ENCODE data around the gene LBHD2.

LBHD2 gene

DNA sequence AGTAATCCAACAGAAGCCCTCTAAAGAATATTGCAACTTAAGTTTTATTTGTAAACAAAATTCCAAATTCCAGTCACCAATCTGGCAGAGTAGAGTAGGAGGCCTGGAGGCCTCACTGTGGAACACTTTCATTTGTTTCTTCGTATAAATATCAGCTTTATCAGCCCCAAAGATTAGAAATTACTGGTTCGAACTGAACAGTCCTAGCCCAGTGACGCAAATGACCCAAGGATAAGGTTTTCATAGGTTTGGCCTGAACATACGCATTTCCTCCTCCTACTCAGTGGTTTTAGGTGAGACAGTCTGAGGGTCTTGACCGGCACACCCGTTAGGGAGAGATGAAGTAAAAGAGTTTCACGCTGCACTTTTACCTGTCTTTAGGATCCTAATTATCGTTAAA lies 28.3 kb upstream of the LBHD2 start:
- DNase-seq (ENCODE audit: low spot score) = no peak
- no peak for TF ChIP-seq CTCF (IDR thresholded peaks at IDR 0.05; ENCODE audit: extremely low read depth, missing control alignments)

GRCh38 chr14:103056322-103057027 lies 27.5 kb upstream of the LBHD2 start:
- no peak for DNase-seq (ENCODE audit: low spot score)
- TF ChIP-seq CTCF (IDR thresholded peaks at IDR 0.05; ENCODE audit: extremely low read depth, missing control alignments) = no peak

DNA sequence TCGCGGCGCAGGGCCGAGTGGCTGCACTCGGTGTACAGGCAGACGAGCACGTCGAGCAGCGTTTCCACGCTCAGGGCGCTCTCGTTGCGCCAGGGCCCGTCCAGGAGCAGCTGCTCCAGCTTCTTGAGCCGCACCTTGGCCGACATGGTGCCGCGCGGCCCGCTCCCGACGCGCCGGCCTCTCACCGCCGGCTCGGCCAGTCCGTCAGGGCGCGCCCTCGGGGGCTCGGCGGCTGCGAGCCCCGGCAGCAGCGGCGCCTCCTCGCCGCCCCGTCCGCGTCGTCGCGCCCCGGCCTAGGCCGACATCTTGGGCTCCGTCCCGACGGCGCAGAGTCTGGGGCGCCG lies 27.0 kb upstream of the LBHD2 start:
- TF ChIP-seq CTCF (IDR thresholded peaks at IDR 0.05; ENCODE audit: extremely low read depth, missing control alignments) = no peak
- no peak for DNase-seq (ENCODE audit: low spot score)

DNA sequence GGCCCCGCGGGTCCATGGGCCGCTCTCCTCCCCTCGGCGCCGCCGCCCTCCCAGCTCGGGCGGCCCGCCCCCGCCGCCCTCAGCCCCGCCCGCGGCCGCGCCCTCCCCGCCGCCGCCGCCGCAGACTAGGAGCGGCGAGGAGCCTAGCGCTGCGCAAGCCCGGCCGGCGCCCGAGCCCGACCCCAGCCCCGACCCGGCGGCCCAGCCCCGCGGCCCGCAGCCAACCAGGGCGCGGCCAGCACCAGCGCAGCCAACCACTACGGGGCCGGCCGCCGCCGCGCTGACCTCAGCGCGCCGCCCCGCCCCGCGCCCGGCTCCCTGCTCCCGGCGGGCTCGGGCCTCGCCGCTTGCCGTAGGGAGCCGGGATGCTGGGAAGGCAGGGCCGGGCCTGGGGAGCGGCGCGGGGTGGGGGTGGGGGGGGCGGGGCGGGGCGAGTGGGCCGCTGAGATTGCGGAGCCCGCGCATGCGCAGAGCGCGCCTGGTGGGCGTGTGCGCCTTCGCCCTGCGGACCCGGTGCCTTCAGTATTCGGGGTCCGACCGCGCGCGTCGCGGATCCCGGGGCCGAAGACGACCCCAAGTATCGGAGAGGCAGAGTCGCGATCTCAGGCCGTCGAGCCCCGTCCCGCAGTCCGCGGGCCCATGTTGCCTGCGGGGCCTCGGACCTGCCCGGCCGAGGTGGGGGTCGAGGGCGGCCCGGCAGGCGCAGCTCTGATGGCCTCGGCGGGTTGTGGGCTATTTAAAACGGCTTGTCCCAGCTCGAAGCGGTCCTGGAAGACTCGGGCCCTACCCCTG lies 26.4 kb upstream of the LBHD2 start, which contains the start of gene CDC42BPB:
Gene CDC42BPB, minus strand, starts transcription at position 178 of the 792 bp plus-strand sequence. CDS start 376 bp downstream, outside the sequence.
- DNase-seq (ENCODE audit: low spot score) = peak; percentile 95
- TF ChIP-seq CTCF (IDR thresholded peaks at IDR 0.05; ENCODE audit: extremely low read depth, missing control alignments) = no peak

GRCh38 chr14:103058164-103059055 lies 25.6 kb upstream of the LBHD2 start:
- DNase-seq (ENCODE audit: low spot score) = no peak
- no peak for TF ChIP-seq CTCF (IDR thresholded peaks at IDR 0.05; ENCODE audit: extremely low read depth, missing control alignments)

DNA sequence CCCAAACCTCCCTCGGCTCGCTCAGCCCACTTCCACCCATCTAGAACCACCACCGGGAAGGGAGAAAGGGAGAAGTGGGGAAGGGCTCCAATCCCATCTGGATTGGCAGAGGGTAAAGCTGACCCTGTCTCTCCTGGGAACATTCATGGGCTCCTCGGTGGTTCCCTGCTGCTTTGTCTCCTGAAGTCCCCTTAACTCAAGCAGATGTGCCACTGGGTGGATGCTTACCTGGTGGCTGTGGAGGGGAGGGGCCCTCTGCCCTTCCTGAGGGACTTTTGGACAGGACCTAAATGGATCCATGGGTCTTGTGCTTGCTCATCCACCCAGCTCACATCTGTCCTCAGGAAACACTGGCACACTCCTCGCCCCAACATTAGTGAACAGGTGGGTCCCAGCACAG lies 24.5 kb upstream of the LBHD2 start:
- no peak for TF ChIP-seq CTCF (IDR thresholded peaks at IDR 0.05; ENCODE audit: extremely low read depth, missing control alignments)
- DNase-seq (ENCODE audit: low spot score) = no peak
